GM11168 (cell line): ENCODE measurements around the gene FN3KRP.

Source experiments
- in situ Hi-C: fragments of 300-500 bp; cut with MboI; formaldehyde crosslinking; loops from one replicate; pipeline ENCODE4 v1.12.0; 2022; ENCODE audit warnings: low sequenced_read_pairs; ENCODE audit not compliant: unreplicated experiment

Gene FN3KRP, protein sequence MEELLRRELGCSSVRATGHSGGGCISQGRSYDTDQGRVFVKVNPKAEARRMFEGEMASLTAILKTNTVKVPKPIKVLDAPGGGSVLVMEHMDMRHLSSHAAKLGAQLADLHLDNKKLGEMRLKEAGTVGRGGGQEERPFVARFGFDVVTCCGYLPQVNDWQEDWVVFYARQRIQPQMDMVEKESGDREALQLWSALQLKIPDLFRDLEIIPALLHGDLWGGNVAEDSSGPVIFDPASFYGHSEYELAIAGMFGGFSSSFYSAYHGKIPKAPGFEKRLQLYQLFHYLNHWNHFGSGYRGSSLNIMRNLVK

DNA sequence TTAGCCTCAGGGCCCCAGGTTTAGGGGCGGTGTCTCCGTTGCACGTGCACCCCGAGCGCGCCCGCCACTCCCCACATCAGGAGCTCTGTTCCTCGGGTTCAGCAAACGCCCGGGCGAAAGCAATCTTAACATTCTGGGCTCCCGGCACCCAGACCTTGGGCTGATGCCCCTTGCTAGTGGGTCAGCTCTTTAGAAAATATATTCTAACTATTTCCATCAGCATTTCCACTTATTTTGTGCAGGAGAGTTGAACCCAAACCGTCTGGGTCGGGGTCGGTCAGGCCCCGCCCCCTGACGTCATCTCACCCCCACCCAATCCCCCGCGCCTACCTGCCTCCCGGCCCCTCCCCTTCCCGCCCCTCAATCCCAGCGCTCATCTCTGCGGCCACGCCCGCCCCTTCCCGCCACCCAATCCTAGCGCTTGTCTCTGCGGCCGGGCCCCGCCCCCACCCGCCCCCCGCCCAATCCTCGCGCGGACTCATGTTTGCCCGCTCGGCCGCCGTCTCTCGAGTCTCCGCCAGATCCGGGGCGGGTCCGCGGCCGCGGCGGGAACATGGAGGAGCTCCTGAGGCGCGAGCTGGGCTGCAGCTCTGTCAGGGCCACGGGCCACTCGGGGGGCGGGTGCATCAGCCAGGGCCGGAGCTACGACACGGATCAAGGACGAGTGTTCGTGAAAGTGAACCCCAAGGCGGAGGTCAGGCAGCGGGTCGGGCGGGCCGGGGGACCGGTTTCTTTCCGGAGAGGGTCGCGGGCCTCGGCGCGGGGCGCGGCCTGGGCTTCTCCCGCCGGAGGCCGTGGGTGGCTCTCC lies at the start of gene FN3KRP:
TSS of gene FN3KRP (plus strand) at position 504 of the 808 bp plus-strand sequence. CDS start at position 554, 50 bp downstream.
- in situ Hi-C loops: no loop called here

DNA sequence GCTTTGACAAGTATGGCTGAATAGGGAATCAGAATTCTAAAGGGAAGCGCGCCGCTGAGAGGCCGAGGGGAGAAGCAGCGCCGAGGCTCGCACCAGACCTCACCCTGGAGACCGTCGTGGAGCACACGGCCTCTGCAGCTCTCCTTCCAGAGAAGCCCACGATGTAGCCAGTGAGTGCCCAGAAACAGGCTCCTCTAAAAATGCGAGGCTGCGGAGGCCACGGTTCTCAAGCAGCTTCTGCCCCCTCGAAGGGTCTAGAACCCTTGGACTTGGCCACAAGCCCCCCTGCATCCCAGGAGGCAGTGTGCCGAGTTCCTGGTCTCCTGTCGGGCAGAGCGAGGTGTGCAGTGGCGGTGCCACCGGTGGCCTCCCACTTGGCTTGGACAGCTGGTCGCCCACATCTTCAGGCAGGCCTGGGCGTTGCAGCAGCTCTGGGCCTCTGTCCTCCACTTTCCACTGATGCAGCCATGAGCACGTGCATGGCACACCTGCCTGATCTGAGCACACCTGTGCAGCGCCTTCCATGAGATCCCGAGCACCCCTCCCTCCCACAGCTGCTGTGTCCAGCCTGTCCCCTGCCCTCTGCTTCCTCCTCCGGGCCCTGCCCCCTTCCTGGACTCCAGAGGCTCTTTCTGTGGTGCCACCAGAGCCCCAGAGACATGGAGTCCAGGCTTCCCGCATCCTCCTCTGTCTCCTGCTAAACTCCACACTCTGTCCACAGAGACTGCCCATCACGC lies 49.4 kb upstream of the FN3KRP start:
- in situ Hi-C loops: no loop called here

DNA sequence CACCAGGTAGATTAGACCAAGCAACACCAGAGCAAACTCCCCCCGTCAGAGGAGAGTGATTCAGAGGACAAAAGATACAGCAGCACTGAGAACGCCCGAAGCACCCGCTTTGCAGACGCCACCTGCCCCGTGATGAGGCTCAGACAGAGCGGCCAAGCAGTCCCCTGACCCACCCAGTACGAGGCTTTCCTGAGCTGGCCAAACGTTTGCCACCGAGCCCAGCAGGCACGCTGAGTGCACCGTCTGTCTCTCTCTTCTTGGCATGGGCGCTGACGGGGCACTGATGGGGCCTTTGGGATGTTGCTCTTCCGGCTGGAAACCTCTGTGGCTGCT lies 48.9 kb upstream of the FN3KRP start:
- in situ Hi-C loops: no loop called here

DNA sequence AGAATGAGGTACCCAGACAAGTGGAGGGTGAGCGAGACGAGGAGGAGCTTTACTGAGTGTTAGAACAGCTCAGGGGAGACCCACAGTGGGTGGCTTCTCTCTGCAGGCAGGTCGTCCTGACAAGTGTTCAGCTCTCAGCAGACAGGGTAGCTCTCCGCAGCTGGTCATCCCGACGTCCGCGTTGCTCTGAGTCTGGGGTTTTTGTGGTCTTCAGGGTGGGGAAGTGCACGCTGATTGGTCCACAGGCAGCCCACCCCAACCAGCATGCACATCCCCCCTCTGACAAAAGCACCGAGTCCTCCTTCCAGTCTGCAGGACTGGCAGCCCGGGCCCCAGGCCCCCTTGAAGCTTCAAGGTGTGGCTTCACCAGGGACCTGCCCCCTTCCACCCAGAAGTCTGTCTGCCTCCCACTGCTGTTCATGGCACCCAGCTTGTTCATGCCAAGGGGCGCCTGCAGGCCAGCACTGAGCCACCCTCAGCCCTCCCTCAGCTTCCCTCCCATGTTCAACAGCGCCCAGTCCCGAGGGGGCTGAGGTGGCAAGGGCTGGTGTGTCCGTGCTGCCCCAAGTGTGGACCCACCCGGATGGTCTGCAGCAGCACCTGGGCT lies 48.4 kb upstream of the FN3KRP start:
- in situ Hi-C loops: no loop called here

DNA sequence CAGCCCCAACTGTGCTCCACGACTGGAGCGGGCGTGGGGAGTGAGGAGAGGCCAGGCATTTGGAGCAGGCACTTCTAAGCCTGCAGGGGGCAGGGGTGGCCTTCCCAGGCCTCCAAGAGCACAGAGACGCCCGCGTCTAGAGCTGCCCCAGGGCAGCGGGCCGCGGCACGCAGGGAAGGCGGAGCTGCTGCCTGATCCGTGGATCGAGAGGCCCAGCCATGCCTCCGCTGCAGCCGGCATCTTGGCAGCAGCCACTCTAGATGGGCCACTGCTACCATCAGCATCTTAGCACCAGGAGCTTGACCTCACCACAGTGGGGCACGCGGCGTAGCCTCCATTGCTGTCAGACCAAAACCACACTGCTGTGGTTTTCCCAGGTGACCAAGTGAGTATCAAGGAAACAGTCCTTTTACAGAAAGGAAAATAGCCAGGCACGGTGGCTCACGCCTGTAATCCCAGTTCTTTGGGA lies 47.8 kb upstream of the FN3KRP start:
- in situ Hi-C loops: no loop called here

DNA sequence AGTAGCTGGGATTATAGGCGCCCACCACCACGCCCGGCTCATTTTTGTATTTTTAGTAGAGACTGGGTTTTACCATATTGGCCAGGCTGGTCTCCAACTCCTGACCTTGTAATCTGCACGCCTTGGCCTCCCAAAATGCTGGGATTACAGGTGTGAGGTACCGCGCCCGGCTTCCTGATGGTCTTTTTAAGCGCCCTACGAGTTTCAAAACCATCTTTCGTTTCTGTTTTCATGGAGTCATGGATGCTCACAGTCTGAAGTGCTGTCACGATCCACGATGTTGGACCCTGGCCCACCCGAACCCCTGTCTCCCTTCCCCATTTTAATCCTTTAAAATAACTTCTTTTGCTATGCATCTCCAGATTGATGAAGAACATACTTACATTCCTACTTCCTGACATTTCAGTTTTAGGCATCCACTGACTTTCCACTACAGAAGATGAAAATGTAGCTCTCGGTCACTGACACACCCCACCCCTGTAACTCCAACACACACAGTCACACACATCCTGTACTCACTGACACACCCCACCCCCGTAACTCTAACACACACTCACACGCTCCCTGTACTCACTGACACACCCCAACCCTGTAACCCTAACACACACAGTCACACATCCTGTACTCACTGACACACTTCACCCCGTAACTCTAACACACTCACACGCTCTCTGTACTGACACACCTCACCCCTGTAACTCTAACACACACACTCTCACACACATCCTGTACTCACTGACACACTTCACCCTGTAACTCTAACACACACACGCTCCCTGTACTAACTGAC lies 45.6 kb upstream of the FN3KRP start:
- in situ Hi-C loops: no loop called here

DNA sequence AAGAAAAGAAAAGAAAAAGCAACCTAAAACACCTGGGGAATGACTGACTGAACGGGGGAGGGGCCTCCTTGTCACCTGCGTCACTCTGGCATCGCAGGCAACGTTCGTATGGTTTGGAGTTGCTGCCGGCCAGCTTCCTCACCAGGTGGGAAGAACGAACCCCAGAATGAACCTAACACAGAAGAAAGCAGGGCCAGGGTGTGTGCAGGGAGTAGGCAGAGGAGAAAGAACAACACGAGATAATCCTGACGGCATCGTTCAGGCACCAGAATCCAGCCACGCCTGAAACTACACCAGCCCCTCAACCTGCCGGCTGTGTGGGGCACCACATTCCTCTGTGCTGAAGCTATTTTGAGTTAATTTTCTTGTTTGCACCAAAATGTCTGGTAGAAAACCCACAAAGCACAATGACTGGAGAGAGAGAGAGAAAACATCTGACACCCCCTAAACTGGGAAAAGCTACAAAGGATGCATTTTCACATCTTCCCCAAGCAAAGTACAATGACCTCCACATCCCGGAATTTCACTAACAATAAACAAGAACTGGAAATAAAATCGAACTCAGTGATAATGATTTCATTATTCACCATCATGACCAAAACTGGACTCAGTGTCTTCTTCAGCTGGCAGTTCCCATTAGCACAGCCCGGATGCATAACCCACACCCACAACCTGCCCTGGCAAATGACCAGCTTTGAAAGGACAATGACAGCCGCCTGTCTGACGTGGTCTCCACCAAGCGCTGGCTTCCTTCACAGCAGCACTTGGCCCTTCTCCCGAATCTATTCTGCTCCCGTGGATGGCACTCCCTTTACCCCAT lies 41.6 kb upstream of the FN3KRP start:
- in situ Hi-C loops: no loop called here

DNA sequence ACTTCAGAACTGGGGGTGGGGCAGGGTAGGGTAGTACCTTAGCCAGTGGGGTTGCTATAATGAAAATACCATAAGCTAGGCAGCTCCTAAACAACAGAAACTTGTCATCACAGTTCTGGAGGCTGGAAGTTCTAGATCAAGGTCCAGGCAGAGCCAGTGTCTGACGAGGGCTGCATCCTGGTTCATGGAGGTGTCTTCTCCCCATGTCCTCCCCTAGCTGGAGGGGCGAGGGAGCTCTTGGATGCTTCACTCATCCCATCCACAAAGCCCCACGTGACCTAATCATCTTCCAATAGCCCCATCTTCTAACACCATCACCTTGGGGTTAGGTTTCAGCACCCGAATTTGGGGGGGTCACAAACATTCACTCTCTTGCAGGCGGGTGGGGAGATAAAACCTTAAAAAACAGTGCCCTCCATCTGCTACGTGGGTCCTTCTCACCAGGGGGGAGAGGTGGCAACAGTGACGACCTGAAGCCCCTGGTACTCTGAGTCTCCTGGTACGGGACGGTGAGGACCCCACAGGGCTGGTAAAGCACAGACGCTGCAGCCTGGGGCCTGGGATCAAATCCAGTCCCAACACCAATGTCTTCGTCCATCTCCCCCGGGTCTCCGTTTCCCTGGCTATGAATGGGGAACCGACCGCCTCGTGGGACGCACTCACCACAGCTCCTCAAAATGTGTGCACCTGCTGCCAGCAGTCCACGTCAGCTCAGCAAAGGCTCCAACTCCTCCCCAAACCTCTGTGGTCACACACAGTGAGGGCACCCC lies 40.8 kb upstream of the FN3KRP start:
- in situ Hi-C loops: no loop called here

DNA sequence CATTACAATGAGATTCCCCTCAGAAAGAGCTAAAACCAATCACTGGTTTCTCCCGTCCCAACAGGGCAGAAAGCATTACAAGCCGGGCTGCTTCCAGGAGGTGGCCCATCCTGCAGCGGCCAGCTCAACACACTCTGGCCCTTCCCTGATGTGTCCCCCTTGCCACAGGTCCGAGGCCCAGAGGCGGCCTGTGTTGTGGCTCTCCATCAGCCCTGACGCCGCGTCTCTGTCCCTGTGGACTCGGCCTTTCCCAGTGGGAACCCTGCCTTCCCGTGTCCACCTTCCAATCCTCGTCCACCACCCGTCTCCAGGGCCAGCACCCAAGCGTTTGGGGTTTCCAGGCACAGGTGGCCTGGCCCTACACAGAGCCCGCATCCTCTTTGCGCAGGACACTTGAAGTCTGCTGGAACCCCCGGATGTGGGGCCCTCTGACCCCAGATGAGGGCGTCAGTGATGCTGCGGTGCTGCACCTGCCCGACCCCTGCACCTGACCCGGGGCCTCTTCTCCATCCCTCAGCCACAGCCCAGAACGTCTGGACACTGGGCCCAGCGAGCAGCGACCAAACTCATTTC lies 39.1 kb upstream of the FN3KRP start:
- in situ Hi-C loops: no loop called here

DNA sequence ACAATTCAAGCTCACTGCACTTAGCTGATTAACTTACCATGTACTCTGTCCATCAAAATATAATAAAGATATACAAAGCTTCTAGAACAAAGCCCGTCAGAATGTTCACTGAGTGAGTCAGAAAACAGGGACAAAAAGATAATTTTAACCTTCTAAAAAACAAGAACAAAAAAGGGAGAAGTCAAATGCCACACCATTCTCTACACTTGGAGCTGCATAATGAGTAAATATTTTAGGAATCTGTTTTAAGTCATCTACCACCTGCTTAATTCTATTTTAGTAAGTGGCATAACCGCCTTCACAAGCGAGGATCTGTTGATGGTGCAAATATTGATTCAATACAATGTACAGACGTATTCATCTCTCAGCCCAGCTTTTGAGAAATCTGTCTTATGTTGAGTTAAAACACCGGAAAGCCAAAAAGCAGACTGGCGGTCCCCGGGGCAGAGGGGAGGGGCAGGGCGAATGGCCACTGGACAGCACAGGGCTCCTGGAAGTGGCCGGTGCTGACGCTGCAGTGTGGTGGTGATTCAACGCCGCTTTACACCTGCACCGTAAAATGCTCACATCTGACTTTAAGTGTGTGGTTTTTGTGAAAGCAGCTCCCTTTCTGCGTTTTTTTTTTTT lies 38.1 kb upstream of the FN3KRP start:
- in situ Hi-C loops: no loop called here

DNA sequence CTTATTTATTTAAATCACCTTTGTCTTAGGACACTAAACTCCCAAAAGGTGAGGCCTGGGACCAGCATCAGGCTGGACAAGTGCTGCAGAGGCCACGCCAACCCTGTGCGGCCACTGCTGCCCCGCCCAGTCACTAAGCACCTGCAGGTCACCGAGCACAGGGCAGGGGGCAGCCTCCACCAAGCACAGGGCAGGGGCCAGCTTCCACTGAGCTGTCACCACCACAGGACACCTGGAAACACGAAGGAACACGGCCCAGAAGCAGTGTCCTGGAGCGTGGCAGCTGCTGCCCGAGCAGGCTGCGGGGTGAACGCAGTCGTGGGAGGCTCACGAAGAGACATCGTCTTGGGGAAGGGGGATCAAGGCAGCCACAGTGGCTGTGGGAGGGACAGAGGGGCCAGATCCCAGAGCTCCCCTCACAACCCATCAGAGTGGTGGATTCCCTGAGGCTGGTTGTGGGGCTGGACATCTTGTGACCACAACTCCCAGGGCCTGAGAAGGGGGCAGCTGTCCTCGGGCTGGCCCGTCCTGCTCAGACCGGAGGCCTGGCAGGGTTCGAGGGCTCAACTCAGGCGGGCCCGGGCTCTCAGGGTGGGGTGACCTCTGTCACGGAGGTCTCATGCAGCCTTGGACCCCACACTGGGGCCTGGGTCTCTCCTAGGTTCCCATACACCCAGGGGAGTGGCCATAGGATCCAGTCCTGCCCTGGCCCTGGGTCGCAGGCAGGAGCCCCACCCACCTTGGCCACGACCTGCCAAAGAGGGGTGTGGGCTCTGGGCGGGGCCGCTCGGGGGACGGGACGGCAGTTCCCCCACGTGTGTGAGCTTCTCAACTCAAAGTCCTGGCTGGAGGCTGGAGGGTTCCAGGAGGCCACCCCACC lies 36.7 kb upstream of the FN3KRP start:
- in situ Hi-C loops: no loop called here

DNA sequence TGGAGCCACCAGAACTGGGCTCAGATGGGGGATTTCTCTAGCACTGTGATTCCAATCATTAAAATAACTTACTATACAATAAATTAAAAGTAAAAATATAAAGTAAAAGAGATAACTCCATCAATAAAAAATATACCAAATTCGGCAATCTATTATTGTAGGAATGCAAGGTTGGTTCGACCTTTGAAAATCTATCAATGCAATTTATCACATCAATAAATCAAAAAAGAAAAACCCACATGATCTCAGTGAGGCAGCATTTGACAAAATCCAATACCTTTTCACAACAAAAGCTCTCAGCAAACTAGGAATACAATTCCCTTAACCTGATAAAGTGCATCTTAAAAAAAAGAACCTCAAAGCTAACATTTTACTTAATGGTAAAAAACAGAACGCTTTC lies 35.0 kb upstream of the FN3KRP start:
- in situ Hi-C loops: no loop called here

DNA sequence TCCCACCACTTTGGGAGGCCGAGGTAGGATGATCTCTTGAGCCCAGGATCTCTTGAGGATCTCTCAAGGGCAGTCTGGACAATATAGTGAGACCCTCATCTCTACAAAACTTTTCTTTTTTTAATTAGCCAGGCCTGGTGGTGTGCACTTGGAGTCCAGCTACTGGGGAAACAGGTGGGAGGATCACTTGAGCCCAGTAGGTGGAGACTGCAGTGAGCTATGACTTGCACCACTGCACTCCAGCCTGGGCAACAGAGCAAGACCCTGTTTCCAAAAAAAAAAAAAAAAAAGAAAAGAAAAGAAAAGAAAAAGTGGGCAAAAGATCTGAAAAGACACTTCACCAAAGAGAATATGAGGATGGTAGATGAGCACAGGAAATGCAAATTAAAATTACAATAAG lies 33.0 kb upstream of the FN3KRP start:
- in situ Hi-C loops: no loop called here

DNA sequence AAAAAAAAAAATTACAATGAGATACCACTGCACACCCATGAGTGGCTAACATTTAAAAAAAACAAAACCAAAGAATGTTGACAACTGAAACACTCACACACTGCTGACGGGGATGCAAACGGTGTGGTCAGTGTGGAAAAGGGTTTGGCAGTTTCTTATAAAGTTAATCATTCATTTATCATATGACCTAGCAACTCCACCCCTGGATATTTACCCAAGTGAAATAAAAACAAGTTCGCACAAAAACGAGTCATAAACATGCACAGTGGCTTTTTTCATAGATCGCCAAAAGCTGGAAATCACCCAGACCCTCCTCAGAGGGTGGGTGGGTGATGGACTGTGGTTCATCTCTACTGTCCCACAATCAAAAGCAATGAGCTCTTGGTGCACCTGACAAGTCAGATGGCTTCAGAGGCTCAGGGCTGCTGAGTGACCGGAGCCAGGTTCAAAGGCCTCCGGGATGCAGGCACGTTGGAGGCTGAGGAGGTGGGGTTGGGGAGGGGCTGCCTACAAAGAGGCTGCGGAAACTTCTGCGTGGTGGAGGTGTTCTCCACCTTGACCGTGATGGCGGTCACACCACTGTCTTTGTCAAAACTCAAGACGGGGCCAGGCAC lies 32.2 kb upstream of the FN3KRP start:
- in situ Hi-C loops: no loop called here

DNA sequence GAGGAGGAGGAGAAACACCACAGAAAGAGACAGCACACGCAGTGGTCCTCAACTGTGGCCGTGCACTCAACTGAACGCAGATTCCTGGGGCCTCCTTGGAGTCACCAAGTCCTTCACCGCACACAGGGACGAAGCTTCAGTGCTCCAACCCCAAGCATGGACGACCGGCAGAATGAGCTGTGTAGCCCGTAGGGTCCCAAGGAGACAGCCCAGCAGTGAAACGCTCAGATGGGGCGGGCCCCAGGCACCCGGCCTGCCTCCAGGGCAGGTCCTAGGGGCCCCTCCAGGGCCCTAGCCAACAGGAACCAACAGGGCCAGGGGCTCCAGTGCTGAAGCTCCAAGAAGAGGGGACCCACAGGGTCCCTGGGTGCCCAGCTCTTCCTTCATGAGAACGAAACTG lies 31.2 kb upstream of the FN3KRP start:
- in situ Hi-C loops: no loop called here
